Activated naive CD4-positive, alpha-beta T cell treated with anti-CD3 and anti-CD28 coated beads, Interleukin-2, amount 50 U/mL, for 72 hours (primary cell): Measurements from ENCODE around the gene CIAO2A. TPM values are rescaled to one million over a fixed set of nuclear protein-coding genes. Genes with fewer than 3 reads are reported as not detected.
A peak's percentile ranks its signal among the peaks of the same experiment; 100 is the strongest.
"Not testable (repeated sequence)": the region's sequence is repeated elsewhere in the genome, so short reads cannot be mapped to it uniquely, and the experiment has no call there.

ENCODE experiments used
- ATAC-seq, 2 donors: fragments of 150-1000 bp; cut with Tn5 transposase; 2 replicates each; pipeline ENCODE4 v1.10.0; 2021; ENCODE audit warnings: mild to moderate bottlenecking in 2 of 2, moderate library complexity in 2 of 2
- DNase-seq, 2 donors: peaks; one replicate each; pipeline ENCODE4 v3.0.0; 2021 to 2022; ENCODE audit warnings: low spot score in 2 of 2
- H3K27ac Mint-ChIP-seq, 2 donors: one replicate each; pipeline ENCODE4 v1.8.0; 2022; ENCODE audit warnings: mild to moderate bottlenecking in 2 of 2, mixed read lengths in 2 of 2
- H3K36me3 Mint-ChIP-seq, 2 donors: one replicate each; pipeline ENCODE4 v1.8.0; 2022; ENCODE audit warnings: mixed read lengths in 2 of 2
- H3K9me3 Mint-ChIP-seq, 2 donors: one replicate each; pipeline ENCODE4 v1.8.0; 2022; ENCODE audit warnings: mixed read lengths in 2 of 2
- total RNA-seq, 2 donors: library from RNA; stranded (reverse); gene quantifications; one replicate each; pipeline ENCODE4 v1.2.3, GENCODE V29; 2022

CIAO2A gene
- total RNA-seq, 2 donors from 2014 or later, result 77.9 to 95.4 TPM

DNA sequence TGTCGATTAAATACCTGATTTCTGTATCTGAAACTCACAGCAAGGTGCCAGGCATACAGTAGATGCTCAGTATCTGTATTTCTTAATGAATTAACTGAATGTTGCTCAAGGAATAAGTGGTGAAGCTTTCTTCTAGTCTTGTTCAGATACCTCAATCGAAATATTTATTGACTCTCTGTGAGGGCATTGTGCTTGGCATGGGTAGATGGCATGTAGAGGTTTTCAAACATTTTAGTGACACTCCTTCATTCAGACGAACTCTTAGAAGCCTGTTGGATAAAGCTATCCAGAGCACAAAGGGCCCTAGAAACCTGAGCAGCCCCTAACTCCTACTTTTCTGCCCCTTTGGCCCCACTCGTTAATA, 1.8 kb upstream of the CIAO2A start:
- DNase-seq (no peak), ATAC-seq (no peak)
- no peaks in the 10 kb centered on the region for H3K9me3 Mint-ChIP-seq

DNA sequence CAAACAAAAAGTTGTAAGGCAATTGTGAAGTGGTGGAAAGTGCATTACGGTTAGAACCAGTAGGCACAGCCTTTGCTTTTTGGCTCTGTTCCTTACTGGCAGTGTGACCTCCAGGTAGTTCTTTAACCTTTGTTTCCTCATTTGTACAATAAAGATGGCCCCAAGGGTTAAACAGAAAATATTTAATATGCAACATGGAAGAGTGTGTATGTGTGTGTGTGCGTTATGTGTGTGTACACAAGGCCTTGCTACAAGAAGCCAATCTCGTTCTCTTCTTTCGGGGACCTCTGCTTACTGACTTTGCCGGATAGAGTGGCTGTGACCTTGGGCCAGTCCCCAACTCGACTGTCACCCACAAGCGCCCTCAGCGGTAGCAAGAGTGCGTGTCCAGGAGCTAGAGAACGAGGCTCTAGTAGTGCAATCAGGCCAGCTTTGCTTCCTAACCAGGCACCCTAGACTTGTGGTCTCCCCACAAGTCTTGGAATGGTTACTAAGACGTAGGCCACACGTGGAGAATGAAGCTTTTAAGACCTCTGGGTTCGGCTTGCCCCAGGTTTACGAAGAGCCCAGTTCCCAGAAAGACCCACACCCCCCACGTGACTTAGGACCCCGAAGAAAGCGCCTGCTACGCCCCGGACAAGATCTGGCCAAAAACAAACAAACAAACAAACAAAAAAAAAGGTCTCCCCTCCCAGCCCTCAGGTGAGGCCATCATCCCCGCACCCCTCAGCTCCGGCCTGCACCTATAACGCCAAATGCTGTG, 593 bp downstream of the CIAO2A start:
- Mint-ChIP-seq H3K27ac (peak overlapping the region; percentile 97 to 99), H3K9me3 (peaks cover 0 to 1% of the 10 kb centered on the region in 2 donors), H3K36me3 (peaks cover 17 to 32% of the 10 kb centered on the region in 2 donors)
- peak; percentile 43 to 67 for DNase-seq
- ATAC-seq, result peak; percentile 2 to 51

More for the DNA sequence above, 1.8 kb upstream of the CIAO2A start:
- Mint-ChIP-seq H3K36me3 (peaks cover 14 to 18% of the 10 kb centered on the region in 2 donors), H3K27ac (peak overlapping the region; percentile 97 to 99)

DNA sequence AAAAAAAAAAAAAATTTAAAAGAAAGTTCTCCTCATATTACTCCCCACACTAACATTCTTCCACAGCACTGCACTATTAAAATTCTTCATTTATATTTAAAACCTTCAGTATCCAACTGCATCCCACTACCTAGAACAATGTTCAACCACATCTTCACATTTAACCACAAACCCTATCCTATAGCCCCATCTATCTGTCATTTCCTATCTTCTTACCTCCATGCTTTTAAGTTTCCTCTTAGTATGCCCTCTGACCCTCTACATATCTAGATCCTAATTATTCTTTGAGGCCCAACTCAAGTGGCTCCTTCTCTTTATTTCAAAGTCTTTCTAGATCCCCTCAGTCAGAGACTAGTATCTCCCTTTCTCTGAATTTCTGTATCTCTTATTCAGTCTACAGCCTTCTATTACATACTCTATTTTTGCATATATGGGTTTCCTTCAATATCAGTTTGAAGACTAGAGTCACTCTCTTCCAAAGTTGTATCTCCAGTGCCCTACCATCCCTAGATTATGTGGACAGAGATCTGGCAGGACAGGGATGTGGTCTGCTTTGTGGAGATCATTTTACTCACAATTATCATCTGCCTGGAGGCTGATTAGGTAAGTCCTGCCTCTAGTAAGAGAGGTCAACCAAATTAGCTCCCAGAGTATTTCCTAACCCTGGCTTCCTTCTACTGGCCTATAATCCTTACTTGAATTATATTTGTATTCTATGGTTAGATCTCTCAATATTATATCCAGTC, 1.4 kb downstream of the CIAO2A start:
- DNase-seq (no peak), ATAC-seq (no peak)
- Mint-ChIP-seq H3K9me3 (peaks cover 0 to 4% of the 10 kb centered on the region in 2 donors), H3K36me3 (peaks cover 19 to 38% of the 10 kb centered on the region in 2 donors), H3K27ac (peak overlapping the region; percentile 97 to 99)

DNA sequence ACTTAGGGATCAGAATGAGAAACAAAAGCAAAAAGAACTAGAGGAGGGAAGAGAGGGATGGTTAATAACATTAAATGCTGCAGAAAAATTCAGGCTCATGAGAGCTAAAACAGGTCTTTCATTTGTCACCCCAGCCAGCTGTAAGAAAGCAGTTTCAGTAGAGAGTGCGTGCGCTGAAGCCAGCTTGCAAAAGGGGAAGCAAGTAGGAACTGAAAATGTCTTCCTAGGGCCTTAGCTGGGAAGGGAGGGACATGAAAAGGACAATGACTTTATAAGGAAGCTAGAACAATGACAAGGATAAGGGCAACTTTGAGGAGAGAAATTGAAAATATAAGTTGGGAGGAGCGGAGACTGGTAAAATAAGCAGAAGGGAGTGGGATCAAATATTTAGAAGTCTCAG, 3.1 kb downstream of the CIAO2A start:
- H3K36me3 Mint-ChIP-seq, result peaks cover 19 to 38% of the 10 kb centered on the region in 2 donors
- ATAC-seq (no peak), DNase-seq (no peak)
- peak overlapping the region in 1 of 2 donors; percentile 3 for H3K27ac Mint-ChIP-seq
- H3K9me3 Mint-ChIP-seq, result peaks cover 0 to 4% of the 10 kb centered on the region in 2 donors

DNA sequence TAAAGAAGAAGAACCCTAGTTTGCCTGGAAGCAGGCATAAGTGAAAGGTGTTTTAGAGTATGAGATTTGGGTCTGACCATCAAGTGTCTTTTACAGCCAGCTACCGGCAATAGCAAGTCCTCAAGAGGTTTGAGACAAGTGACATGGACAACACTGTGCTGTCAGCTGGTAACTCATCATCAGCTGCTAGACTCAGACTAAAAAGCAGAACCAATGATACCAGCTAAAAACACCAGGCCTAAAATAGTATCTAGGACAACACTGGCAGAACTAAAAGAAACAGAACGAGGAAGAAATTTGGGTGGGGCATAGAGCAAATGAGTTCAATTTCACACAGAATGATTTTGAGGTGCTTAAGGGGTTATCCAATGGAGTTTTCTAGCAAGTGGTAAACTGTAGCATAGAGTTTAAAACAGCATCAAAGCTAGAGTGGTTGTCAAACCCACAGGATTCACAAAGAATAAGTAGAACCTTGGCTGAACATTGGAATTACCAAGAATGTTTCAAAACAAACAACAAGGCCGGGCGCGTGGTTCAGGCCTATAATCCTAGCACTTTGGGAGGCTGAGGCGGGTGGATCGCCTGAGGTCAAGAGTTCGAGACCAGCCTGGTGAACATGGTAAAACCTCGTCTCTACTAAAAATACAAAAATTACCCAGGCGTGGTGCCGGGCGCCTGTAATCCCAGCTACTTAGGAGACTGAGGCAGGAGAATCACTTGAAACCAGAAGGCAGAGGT, 3.9 kb downstream of the CIAO2A start:
- ATAC-seq, result no peak
- peak overlapping the region; percentile 31 to 59 for H3K27ac Mint-ChIP-seq
- DNase-seq, result no peak
- H3K36me3 Mint-ChIP-seq, result peaks cover 19 to 38% of the 10 kb centered on the region in 2 donors
- peaks cover 0 to 4% of the 10 kb centered on the region in 2 donors for H3K9me3 Mint-ChIP-seq

DNA sequence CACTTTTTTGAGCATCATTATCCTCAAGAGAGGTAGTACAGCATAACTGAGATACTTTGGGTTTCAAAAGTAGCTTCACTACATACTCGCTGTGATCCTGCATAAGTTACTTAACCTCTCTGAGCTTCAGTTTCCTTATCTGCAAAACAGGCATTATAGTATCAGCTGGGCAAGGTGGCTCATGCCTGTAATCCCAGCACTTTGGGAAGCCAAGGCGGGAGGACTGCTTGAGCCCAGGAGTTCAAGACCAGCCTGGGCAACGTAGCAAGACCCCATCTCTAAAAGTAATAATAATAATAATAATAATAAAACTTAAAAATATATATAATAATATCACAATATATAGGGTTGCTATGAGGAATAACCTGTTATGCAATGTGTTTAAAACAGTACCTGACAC, 10.9 kb downstream of the CIAO2A start:
- no peaks in the 10 kb centered on the region for H3K9me3 Mint-ChIP-seq
- DNase-seq (no peak), ATAC-seq (no peak)
- H3K36me3 Mint-ChIP-seq, result peaks cover 0 to 11% of the 10 kb centered on the region in 2 donors
- no peak overlapping the region for H3K27ac Mint-ChIP-seq

DNA sequence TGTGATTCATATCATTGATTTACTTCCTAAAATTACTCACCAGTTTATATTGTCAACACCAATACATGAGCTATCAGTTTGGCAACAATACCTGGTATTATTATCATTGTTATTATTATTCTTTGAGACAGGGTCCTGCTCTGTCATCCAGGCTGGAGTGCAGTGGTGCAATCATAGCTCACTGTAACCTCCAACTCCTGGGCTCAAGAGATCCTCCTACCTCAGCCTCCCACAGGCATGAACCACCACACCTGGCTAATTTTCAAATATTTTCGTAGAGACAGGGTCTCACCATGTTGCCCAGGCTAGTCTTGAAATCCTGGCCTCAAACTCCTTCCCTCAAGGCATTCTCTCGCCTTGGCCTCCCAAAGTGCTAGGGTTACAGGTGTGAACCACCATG, 20.1 kb downstream of the CIAO2A start:
- not testable (repeated sequence) for H3K27ac Mint-ChIP-seq, ATAC-seq, H3K9me3 Mint-ChIP-seq, DNase-seq, H3K36me3 Mint-ChIP-seq

DNA sequence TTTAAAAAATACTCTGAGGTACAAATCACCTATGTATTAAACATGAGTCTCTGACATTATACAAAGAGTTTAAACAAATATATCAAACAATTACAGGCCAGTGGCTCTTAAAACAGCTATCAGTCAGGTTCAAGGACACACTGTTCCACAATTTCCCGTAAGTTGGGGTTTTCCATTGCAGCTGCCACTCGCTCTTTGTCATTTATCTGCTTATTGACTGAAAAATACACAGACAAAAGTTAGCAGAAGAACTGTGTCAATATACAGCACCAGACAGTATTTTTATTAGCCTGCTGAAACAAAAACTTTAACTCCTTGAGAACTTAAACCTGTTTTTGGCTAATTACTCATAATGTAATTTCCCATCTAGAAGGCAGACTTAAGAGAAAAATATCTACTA, 20.8 kb downstream of the CIAO2A start:
- no peak for DNase-seq
- no peak for ATAC-seq
- Mint-ChIP-seq H3K9me3 (no peaks in the 10 kb centered on the region), H3K36me3 (peaks cover 0 to 4% of the 10 kb centered on the region in 2 donors), H3K27ac (no peak overlapping the region)

DNA sequence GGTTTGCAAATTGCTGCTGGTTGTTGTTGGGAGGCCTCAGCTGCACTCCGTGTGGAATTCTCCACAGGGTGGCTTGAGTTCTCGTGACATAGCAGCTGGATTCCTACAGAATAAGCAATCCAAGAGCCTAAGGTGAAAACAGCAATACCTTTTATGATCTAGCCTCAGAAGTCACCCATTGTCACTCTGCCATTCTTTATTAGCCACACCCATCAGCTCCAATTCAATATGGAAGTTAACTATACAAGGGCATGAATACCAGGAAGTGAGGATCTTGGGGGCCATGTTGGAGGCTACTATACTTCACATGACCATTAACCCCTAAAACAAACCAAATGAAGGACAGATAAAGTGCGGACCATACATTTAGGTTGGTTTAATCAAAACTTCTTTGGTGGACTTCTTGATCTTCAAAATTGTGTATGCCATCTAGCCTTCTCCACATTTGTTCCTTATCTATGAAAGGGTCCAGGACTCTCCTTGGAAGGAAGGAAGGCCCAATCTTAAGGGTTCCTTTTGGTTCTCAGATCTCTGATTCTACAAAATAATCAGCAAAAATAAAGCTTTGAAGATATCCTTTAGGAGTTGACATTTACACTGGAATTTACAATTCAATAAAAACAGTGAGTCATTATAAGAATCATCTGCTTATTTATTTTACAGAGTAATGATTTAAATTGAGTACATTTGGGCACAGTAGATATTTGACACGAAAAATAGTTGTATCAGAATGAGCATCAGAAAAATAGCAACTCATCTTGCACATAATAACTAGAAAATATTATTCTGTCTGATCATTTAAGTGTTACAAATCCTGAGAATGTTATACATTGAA, 21.5 kb downstream of the CIAO2A start:
- H3K36me3 Mint-ChIP-seq, result no peaks in the 10 kb centered on the region
- DNase-seq (no peak), ATAC-seq (no peak)
- no peak overlapping the region for H3K27ac Mint-ChIP-seq
- no peaks in the 10 kb centered on the region for H3K9me3 Mint-ChIP-seq

DNA sequence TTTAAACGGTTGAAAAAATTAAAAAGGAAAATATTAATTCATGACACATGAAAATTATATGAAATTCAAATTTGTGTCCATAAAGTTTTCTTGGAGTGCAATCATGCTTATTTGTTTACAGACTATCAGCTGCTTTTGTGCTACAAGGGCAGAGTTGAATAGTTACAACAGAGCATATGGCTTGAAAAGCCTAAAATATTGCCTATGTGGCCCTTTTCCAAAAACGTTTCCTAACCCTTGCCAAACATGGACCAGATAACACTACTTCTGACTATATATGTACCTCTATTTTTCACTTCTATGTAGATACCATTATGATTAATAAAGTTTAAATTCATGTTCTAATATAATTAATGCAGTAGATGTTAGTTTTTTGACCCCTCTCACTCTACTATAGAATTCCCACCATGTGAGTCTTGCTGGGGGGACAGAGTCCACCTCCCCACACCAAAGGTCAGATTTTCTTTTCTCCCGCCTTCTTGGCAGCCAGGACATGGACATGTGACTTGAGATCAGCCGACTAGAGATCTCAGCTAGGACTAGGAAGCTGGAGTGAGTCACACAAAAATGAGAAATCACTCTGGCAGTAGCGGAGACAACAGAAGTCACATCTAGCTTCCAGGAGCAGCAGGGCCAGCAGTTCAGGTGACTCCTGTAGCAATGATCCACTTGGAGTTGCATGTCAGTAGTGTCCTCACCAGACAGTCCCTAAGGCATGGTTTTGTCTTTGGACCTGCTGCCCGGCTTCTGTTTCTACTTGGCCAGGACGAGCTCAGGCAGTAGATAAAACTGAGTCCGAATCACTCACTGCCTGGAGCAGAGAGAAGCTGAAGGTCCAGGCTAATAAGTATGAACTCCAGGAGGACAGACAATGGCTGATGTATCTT, 22.4 kb downstream of the CIAO2A start:
- Mint-ChIP-seq H3K9me3 (no peaks in the 10 kb centered on the region), H3K36me3 (no peaks in the 10 kb centered on the region), H3K27ac (no peak overlapping the region)
- ATAC-seq (no peak), DNase-seq (no peak)

DNA sequence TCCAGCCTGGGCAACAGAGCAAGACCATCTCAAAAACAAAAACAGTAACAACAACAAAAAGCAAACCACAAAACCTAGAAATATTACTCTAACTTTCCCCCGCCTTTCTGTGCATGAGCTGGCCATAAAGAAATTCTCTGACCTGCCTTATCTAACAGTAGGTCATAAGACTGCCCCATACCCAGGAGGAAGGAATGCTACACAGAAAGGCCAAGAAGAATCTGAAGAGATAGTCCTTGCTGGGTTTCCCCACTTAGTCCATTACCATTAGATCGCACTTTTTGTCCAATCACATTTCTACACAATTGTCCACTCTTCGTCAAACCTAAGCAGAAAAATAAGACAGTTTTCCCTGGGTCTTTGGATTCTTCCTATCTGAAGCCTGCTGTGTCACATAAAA, 23.5 kb downstream of the CIAO2A start:
- ATAC-seq (no peak), DNase-seq (no peak)
- Mint-ChIP-seq H3K9me3 (no peaks in the 10 kb centered on the region), H3K36me3 (no peaks in the 10 kb centered on the region), H3K27ac (no peak overlapping the region)

DNA sequence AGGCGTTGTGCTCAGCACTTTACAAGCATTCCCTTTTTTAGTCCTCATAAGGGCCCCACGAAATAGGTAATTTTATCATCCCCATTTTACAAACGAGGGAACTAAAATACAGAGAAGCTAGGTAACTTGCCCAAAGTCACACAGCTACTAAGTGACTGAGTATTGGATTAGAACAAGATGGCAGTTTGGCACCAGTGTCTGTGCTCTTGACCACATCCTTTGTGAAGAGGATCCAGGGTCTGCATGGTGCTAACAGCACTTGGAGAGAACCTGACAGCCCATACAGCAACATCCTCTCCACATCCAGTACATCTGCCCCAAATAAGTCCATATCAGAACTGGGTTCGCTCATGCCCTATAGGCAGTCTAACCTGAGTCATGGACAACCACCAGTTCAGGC, 25.5 kb downstream of the CIAO2A start:
- ATAC-seq (no peak), DNase-seq (no peak)
- no peaks in the 10 kb centered on the region for H3K9me3 Mint-ChIP-seq
- no peak overlapping the region for H3K27ac Mint-ChIP-seq
- H3K36me3 Mint-ChIP-seq, result no peaks in the 10 kb centered on the region

DNA sequence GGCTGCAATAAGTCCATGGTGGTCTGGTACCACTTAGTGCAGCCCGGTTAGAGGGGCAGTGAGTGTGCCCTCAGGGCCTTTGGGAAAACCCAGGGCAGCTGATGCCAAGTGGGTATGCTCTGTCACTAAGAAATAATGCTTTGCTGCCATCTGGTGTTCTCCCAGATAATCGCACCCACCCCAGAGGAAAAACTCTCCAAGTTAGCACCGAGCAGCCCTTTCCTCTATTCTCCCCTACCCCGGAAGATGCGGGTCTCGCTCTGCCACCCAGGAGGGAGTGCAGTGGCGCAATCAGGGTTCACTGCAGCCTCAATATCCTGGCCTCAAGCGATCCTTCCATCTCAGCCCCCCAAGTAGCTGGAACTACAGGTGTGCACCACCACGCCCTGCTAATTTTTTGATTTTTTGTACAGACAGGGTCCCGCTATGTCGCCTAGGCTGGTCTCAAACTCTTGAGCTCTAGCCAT, 26.0 kb downstream of the CIAO2A start:
- Mint-ChIP-seq H3K27ac (no peak overlapping the region), H3K36me3 (no peaks in the 10 kb centered on the region), H3K9me3 (no peaks in the 10 kb centered on the region)
- DNase-seq (peak; percentile 68 to 74), ATAC-seq (peak; percentile 84 to 87)

DNA sequence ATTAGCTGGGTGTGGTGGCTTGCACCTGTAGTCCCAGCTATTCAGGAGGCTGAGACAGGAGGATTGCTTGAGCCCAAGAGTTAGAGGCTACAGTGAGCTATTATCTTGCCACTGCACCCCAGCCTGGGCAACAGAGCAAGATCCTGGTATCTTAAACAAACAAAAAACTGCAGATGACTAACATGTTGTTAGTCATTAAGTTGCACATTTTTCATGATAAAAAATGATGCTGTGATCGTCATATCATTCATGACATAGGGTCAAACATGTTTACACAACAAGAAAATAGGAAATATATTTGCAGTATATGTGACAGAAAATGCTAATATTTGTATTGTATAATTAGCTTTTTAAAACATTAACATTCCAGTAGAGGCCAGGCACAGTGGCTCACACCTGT, 27.2 kb downstream of the CIAO2A start:
- Mint-ChIP-seq H3K9me3 (no peaks in the 10 kb centered on the region), H3K36me3 (no peaks in the 10 kb centered on the region), H3K27ac (no peak overlapping the region)
- ATAC-seq (no peak), DNase-seq (no peak)

DNA sequence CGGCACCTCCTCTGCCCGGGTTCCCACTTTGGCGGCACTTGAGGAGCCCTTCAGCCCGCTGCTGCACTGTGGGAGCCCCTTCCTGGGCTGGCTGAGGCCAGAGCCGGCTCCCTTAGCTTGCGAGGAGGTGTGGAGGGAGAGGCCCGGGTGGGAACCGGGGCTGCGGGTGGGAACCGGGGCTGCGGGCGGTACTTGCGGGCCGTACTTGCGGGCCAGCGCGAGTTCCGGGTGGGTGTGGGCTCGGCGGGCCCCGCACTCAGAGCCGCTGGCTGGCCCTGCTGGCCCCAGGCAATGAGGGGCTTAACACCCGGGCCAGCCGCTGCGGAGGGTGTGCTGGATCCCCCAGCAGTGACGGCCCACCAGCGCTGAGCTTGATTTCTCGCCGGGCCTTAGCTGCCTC, 32.9 kb downstream of the CIAO2A start:
- no peak for ATAC-seq
- DNase-seq, result no peak
- Mint-ChIP-seq H3K27ac (no peak overlapping the region), H3K9me3 (no peaks in the 10 kb centered on the region), H3K36me3 (no peaks in the 10 kb centered on the region)
